MM.1S (cell line): ENCODE results near the gene NSFL1C.
"Not testable (repeated sequence)": the region's sequence is repeated elsewhere in the genome, so short reads cannot be mapped to it uniquely, and the experiment has no call there.

Source experiments
- DNase-seq: peaks from one replicate; pipeline ENCODE4 v3.0.0-alpha.2; 2015
- H2AFZ ChIP-seq: fragments of 300-600 bp; sonication (generic); 2 replicates; pipeline ENCODE4 v1.6.0; 2016; ENCODE audit warnings: antibody characterized with exemption, low read length
- H3F3A ChIP-seq: fragments of 300-600 bp; sonication (generic); 2 replicates; pipeline ENCODE4 v1.6.1; 2016; ENCODE audit warnings: mild to moderate bottlenecking, antibody characterized with exemption, low read length, moderate library complexity, mixed read lengths; ENCODE audit not compliant: insufficient read depth
- H3K27ac ChIP-seq: fragments of 300-600 bp; sonication (generic); 2 replicates; pipeline ENCODE4 v1.5.1; 2016; ENCODE audit warnings: mild to moderate bottlenecking, low read length
- H3K27me3 ChIP-seq: fragments of 300-600 bp; sonication (generic); replicated peaks from 2 replicates; pipeline ENCODE4 v1.6.0; 2016; ENCODE audit warnings: low read length; ENCODE audit not compliant: insufficient read depth
- H3K36me3 ChIP-seq: fragments of 300-600 bp; sonication (generic); replicated peaks from 2 replicates; pipeline ENCODE4 v1.6.1; 2016; ENCODE audit warnings: mild to moderate bottlenecking, low read length, mixed read lengths; ENCODE audit not compliant: insufficient read depth
- H3K4me1 ChIP-seq: fragments of 300-600 bp; sonication (generic); 2 replicates; pipeline ENCODE4 v1.6.1; 2016; ENCODE audit warnings: low read length, mixed read lengths
- H3K4me2 ChIP-seq: fragments of 300-600 bp; sonication (generic); 2 replicates; pipeline ENCODE4 v1.6.0; 2016; ENCODE audit warnings: low read depth, low read length
- H3K4me3 ChIP-seq: fragments of 300-600 bp; sonication (generic); 2 replicates; pipeline ENCODE4 v1.5.1; 2016; ENCODE audit warnings: low read length, mixed read lengths
- H3K79me2 ChIP-seq: fragments of 300-600 bp; sonication (generic); 2 replicates; pipeline ENCODE4 v1.6.1; 2016; ENCODE audit warnings: mixed run types, low read length, mixed read lengths
- H3K9ac ChIP-seq: fragments of 300-600 bp; sonication (generic); 2 replicates; pipeline ENCODE4 v1.6.1; 2016; ENCODE audit warnings: low read length, mixed read lengths
- H3K9me2 ChIP-seq: fragments of 300-600 bp; sonication (generic); replicated peaks from 2 replicates; pipeline ENCODE4 v1.6.1; 2016; ENCODE audit warnings: mild to moderate bottlenecking, low read length, mixed read lengths; ENCODE audit not compliant: insufficient read depth
- H3K9me3 ChIP-seq: fragments of 300-600 bp; sonication (generic); replicated peaks from 2 replicates; pipeline ENCODE4 v1.6.1; 2016; ENCODE audit warnings: mild to moderate bottlenecking, low read length, mixed read lengths; ENCODE audit not compliant: insufficient read depth
- H4K20me1 ChIP-seq: fragments of 300-600 bp; sonication (generic); 2 replicates; pipeline ENCODE4 v1.6.1; 2016; ENCODE audit warnings: mild to moderate bottlenecking, low read length, moderate library complexity, mixed read lengths; ENCODE audit not compliant: insufficient read depth
- CTCF ChIP-seq: fragments of 300-600 bp; sonication (generic); IDR thresholded peaks from 2 replicates; pipeline ENCODE4 v1.5.1; 2016; ENCODE audit warnings: antibody characterized with exemption, low read length, mixed read lengths
- EZH2 ChIP-seq: fragments of 300-600 bp; sonication (generic); optimal IDR thresholded peaks from 2 replicates; pipeline ENCODE3; 2017; ENCODE audit warnings: low read depth, mild to moderate bottlenecking, antibody characterized with exemption, low read length, mixed read lengths
- EZH2phosphoT487 ChIP-seq: fragments of 300-600 bp; sonication (generic); IDR thresholded peaks from 2 replicates; pipeline ENCODE4 v1.6.1; 2018; ENCODE audit warnings: antibody characterized with exemption, low read length

Gene NSFL1C

GRCh38 chr20:1499528-1500420 lies 33.1 kb upstream of the NSFL1C start:
- Histone ChIP-seq H3K27ac (peak overlapping the region; percentile 74), H3K9ac (no peak overlapping the region), H3K79me2 (no peaks in the 10 kb centered on the region), H3K9me3 (no peaks in the 10 kb centered on the region), H3K4me2 (peak overlapping the region; percentile 38), H4K20me1 (no peaks in the 10 kb centered on the region), H3K4me1 (peaks cover 41% of the 10 kb centered on the region), H3F3A (peaks cover 17% of the 10 kb centered on the region), H3K4me3 (no peak overlapping the region; the same call in 1 of the 2 replicates), H2AFZ (peak overlapping the region; percentile 46), H3K9me2 (no peaks in the 10 kb centered on the region), H3K27me3 (no peaks in the 10 kb centered on the region), H3K36me3 (no peaks in the 10 kb centered on the region)
- TF ChIP-seq EZH2phosphoT487 (no peak), EZH2 (no peak), CTCF (no peak)
- DNase-seq = peak; percentile 33

- H3K9ac ChIP-seq, H3K9me2 ChIP-seq, H4K20me1 ChIP-seq, H3K36me3 ChIP-seq, H3K4me2 ChIP-seq, H2AFZ ChIP-seq, DNase-seq, H3K4me3 ChIP-seq, H3K79me2 ChIP-seq, H3K27me3 ChIP-seq, H3K9me3 ChIP-seq, H3K27ac ChIP-seq: not testable (repeated sequence)
- H3K4me1 ChIP-seq = peaks cover 44% of the 10 kb centered on the region
- peaks cover 17% of the 10 kb centered on the region for H3F3A ChIP-seq
These were observed 30.7 kb upstream of the NSFL1C start for GRCh38 chr20:1497371-1497770.

- TF ChIP-seq EZH2 = no peak
- H3K4me3 ChIP-seq = no peak overlapping the region
- no peak for DNase-seq
- H4K20me1 ChIP-seq = no peaks in the 10 kb centered on the region
- H3K9me2 ChIP-seq = no peaks in the 10 kb centered on the region
- H3K4me2 ChIP-seq = no peak overlapping the region
- H3K9ac ChIP-seq = no peak overlapping the region
- no peaks in the 10 kb centered on the region for H3K79me2 ChIP-seq
- H3F3A ChIP-seq = peaks cover 17% of the 10 kb centered on the region
- no peak overlapping the region for H2AFZ ChIP-seq
- H3K9me3 ChIP-seq = no peaks in the 10 kb centered on the region
- H3K4me1 ChIP-seq = peaks cover 43% of the 10 kb centered on the region
- no peaks in the 10 kb centered on the region for H3K36me3 ChIP-seq
- H3K27me3 ChIP-seq = no peaks in the 10 kb centered on the region
- H3K27ac ChIP-seq = no peak overlapping the region
These were observed 30.3 kb upstream of the NSFL1C start for GRCh38 chr20:1496930-1497329.

- no peaks in the 10 kb centered on the region for H3K9me2 ChIP-seq
- H3K27me3 ChIP-seq = no peaks in the 10 kb centered on the region
- H3K79me2 ChIP-seq = no peaks in the 10 kb centered on the region
- no peaks in the 10 kb centered on the region for H3K9me3 ChIP-seq
- H3K36me3 ChIP-seq = no peaks in the 10 kb centered on the region
- no peak overlapping the region for H2AFZ ChIP-seq
- no peak for DNase-seq
- no peak overlapping the region for H3K27ac ChIP-seq
- H3F3A ChIP-seq = peaks cover under 1% of the 10 kb centered on the region; the same call in 1 of the 2 replicates
- no peaks in the 10 kb centered on the region for H4K20me1 ChIP-seq
- H3K4me1 ChIP-seq = peaks cover 18% of the 10 kb centered on the region
- TF ChIP-seq CTCF (no peak), EZH2phosphoT487 (no peak), EZH2 (no peak)
- H3K4me2 ChIP-seq = 0 out of 2 replicates have a peak overlapping the region, but pooled peaks have one; percentile 9
- H3K9ac ChIP-seq = no peak overlapping the region
- no peak overlapping the region for H3K4me3 ChIP-seq
These were observed 27.8 kb upstream of the NSFL1C start for GRCh38 chr20:1494436-1494835.
